Cardiac septum (tissue), 1 donor: ENCODE results near the gene ZRANB1. TPM values are rescaled to one million over a fixed set of nuclear protein-coding genes. Genes with fewer than 3 reads are reported as not detected.

Experiments
- DNase-seq: peaks from one replicate; pipeline ENCODE4 v3.0.0-alpha.2; 2020; ENCODE audit warnings: low spot score
- intact Hi-C: fragments of 100-400 bp; cut with DNase I; formaldehyde crosslinking; loops from one replicate; pipeline ENCODE4 v1.14.0; 2022
- total RNA-seq: library from RNA; stranded (reverse); fragmentation: NEBNext Ultra II Directional; extraction: Animal tissue kit (Norgen Biotek cat#: 25700); gene quantifications from one replicate; pipeline ENCODE4 v1.2.1, GENCODE V29; 2021
- donor health status: DM: no; HTN: no; CAD: no.

The ZRANB1 gene
- total RNA-seq, 1 donor from 2014 or later, result 25.7 TPM

- intact Hi-C loops, result no loop called here
- peak; percentile 68 for DNase-seq
Observed at GRCh38 chr10:125000366-125001312, 58.7 kb downstream of the ZRANB1 start.

GRCh38 chr10:125001313-125002046 is 59.6 kb downstream of the ZRANB1 start:
- DNase-seq, result peak; percentile 74
- intact Hi-C loops, result no loop called here

- peak; percentile 73 for DNase-seq
- intact Hi-C loops, result no loop called here
Observed at GRCh38 chr10:125002047-125002422, 60.1 kb downstream of the ZRANB1 start.

GRCh38 chr10:125002423-125003145 is 60.7 kb downstream of the ZRANB1 start:
- intact Hi-C loops, result no loop called here
- peak; percentile 75 for DNase-seq

GRCh38 chr10:125003146-125003900 is 61.4 kb downstream of the ZRANB1 start:
- intact Hi-C loops, result no loop called here
- DNase-seq, result peak; percentile 67

GRCh38 chr10:125003901-125004467 is 62.1 kb downstream of the ZRANB1 start:
- DNase-seq, result peak; percentile 26
- intact Hi-C loops, result no loop called here

- peak; percentile 44 for DNase-seq
- intact Hi-C loops, result no loop called here
Observed at GRCh38 chr10:125004571-125005311, 62.8 kb downstream of the ZRANB1 start.

- DNase-seq, result peak; percentile 70
- intact Hi-C loops, result no loop called here
Observed at GRCh38 chr10:125005312-125006187, 63.6 kb downstream of the ZRANB1 start.

- intact Hi-C loops, result no loop called here
- peak; percentile 50 for DNase-seq
Observed at GRCh38 chr10:125006188-125006680, 64.3 kb downstream of the ZRANB1 start.

GRCh38 chr10:125006921-125007426 is 65.1 kb downstream of the ZRANB1 start:
- DNase-seq, result peak; percentile 59

GRCh38 chr10:125007436-125007835 is 65.5 kb downstream of the ZRANB1 start:
- DNase-seq, result peak; percentile 36
- intact Hi-C loops, result no loop called here

More at GRCh38 chr10:125006921-125007426, 65.1 kb downstream of the ZRANB1 start:
- intact Hi-C loops, result no loop called here

GRCh38 chr10:125008689-125009638 is 67.0 kb downstream of the ZRANB1 start:
- DNase-seq, result peak; percentile 63
- intact Hi-C loops, result no loop called here

GRCh38 chr10:125009661-125010161 is 67.8 kb downstream of the ZRANB1 start:
- intact Hi-C loops, result loop anchor here (5.0 kb wide), 1 partner anchor 38 kb away; no protein-coding TSS in a partner anchor
- no peak for DNase-seq

GRCh38 chr10:125010362-125010761 is 68.4 kb downstream of the ZRANB1 start:
- no peak for DNase-seq
- intact Hi-C loops, result loop anchor here (5.0 kb wide), 1 partner anchor 37 kb away; no protein-coding TSS in a partner anchor

GRCh38 chr10:125011171-125011925 is 69.4 kb downstream of the ZRANB1 start:
- no peak for DNase-seq
- intact Hi-C loops, result loop anchor here (5.0 kb wide), 1 partner anchor 36 kb away; no protein-coding TSS in a partner anchor
